ENCODE results near the gene USP44.
A peak's percentile ranks its signal among the peaks of the same experiment; 100 is the strongest.
"Not testable (repeated sequence)": the region's sequence is repeated elsewhere in the genome, so short reads cannot be mapped to it uniquely, and the experiment has no call there.

Gene USP44

GRCh38 chr12:95551305-95551704 lies at the start of gene USP44:
Gene USP44 (minus strand): TSS chr12:95551476. CDS start chr12:95534256, 17,220 bp downstream.
- Mint-ChIP-seq H3K4me3 (peak within 1 kb of the TSS; percentile 1), H3K36me3 (no peaks in the 10 kb centered on the region), H3K9me3 (no peaks in the 10 kb centered on the region), H3K27ac (no peak within 1 kb of the TSS), H3K4me1 (no peaks in the 10 kb centered on the region)
- ATAC-seq (no peak), DNase-seq (ENCODE audit: low spot score in 2 of 2) (no peak)

- Mint-ChIP-seq H3K9me3 (no peaks in the 10 kb centered on the region), H3K4me1 (no peaks in the 10 kb centered on the region), H3K36me3 (no peaks in the 10 kb centered on the region), H3K27ac (no peak overlapping the region), H3K4me3 (no peak overlapping the region)
- DNase-seq (ENCODE audit: low spot score in 2 of 2) (no peak), ATAC-seq (no peak)
These were observed 49.3 kb upstream of the USP44 start for GRCh38 chr12:95600567-95600966.

- DNase-seq (ENCODE audit: low spot score in 2 of 2) = no peak
- Mint-ChIP-seq H3K4me1 (no peaks in the 10 kb centered on the region), H3K27ac (no peak overlapping the region), H3K9me3 (no peaks in the 10 kb centered on the region), H3K36me3 (no peaks in the 10 kb centered on the region), H3K4me3 (no peak overlapping the region)
- no peak for ATAC-seq
These were observed 48.6 kb upstream of the USP44 start for GRCh38 chr12:95599880-95600279.

- no peak overlapping the region for H3K27ac Mint-ChIP-seq
- DNase-seq (ENCODE audit: low spot score in 2 of 2) = no peak
- no peaks in the 10 kb centered on the region for H3K9me3 Mint-ChIP-seq
- ATAC-seq = no peak
- no peaks in the 10 kb centered on the region for H3K4me1 Mint-ChIP-seq
- H3K4me3 Mint-ChIP-seq = no peak overlapping the region
- no peaks in the 10 kb centered on the region for H3K36me3 Mint-ChIP-seq
These were observed 42.9 kb upstream of the USP44 start for GRCh38 chr12:95594136-95594535.

GRCh38 chr12:95593266-95593871 lies 42.1 kb upstream of the USP44 start:
- DNase-seq (ENCODE audit: low spot score in 2 of 2) (no peak), ATAC-seq (no peak)
- Mint-ChIP-seq H3K27ac (no peak overlapping the region), H3K36me3 (no peaks in the 10 kb centered on the region), H3K9me3 (no peaks in the 10 kb centered on the region), H3K4me1 (no peaks in the 10 kb centered on the region), H3K4me3 (no peak overlapping the region)

- Mint-ChIP-seq H3K36me3 (no peaks in the 10 kb centered on the region), H3K4me1 (no peaks in the 10 kb centered on the region), H3K9me3 (no peaks in the 10 kb centered on the region), H3K4me3 (no peak overlapping the region), H3K27ac (no peak overlapping the region)
- ATAC-seq (no peak), DNase-seq (ENCODE audit: low spot score in 2 of 2) (no peak)
These were observed 40.5 kb upstream of the USP44 start for GRCh38 chr12:95591731-95592130.

- DNase-seq (ENCODE audit: low spot score in 2 of 2) = no peak
- Mint-ChIP-seq H3K4me1 (no peaks in the 10 kb centered on the region), H3K4me3 (no peak overlapping the region), H3K36me3 (no peaks in the 10 kb centered on the region), H3K9me3 (no peaks in the 10 kb centered on the region), H3K27ac (no peak overlapping the region)
- no peak for ATAC-seq
These were observed 39.5 kb upstream of the USP44 start for GRCh38 chr12:95590775-95591174.

GRCh38 chr12:95583933-95584332 lies 32.7 kb upstream of the USP44 start:
- Mint-ChIP-seq H3K27ac (no peak overlapping the region), H3K4me3 (no peak overlapping the region), H3K36me3 (no peaks in the 10 kb centered on the region), H3K9me3 (no peaks in the 10 kb centered on the region), H3K4me1 (no peaks in the 10 kb centered on the region)
- DNase-seq (ENCODE audit: low spot score in 2 of 2) = no peak
- no peak for ATAC-seq

- DNase-seq (ENCODE audit: low spot score in 2 of 2) (no peak), ATAC-seq (no peak)
- no peaks in the 10 kb centered on the region for H3K36me3 Mint-ChIP-seq
- no peaks in the 10 kb centered on the region for H3K9me3 Mint-ChIP-seq
- H3K4me3 Mint-ChIP-seq = no peak overlapping the region
- H3K27ac Mint-ChIP-seq = no peak overlapping the region
- H3K4me1 Mint-ChIP-seq = no peaks in the 10 kb centered on the region
These were observed 31.2 kb upstream of the USP44 start for GRCh38 chr12:95582230-95583058.

- H3K4me3 Mint-ChIP-seq = no peak overlapping the region
- H3K27ac Mint-ChIP-seq = no peak overlapping the region
- no peaks in the 10 kb centered on the region for H3K9me3 Mint-ChIP-seq
- no peak for ATAC-seq
- no peaks in the 10 kb centered on the region for H3K36me3 Mint-ChIP-seq
- H3K4me1 Mint-ChIP-seq = peaks cover 6% of the 10 kb centered on the region
- no peak for DNase-seq (ENCODE audit: low spot score in 2 of 2)
These were observed 26.5 kb upstream of the USP44 start for GRCh38 chr12:95577820-95578219.

- no peak overlapping the region for H3K27ac Mint-ChIP-seq
- H3K36me3 Mint-ChIP-seq = no peaks in the 10 kb centered on the region
- H3K4me1 Mint-ChIP-seq = peaks cover 6% of the 10 kb centered on the region
- no peaks in the 10 kb centered on the region for H3K9me3 Mint-ChIP-seq
- DNase-seq (ENCODE audit: low spot score in 2 of 2) (no peak), ATAC-seq (no peak)
- H3K4me3 Mint-ChIP-seq = no peak overlapping the region
These were observed 23.6 kb upstream of the USP44 start for GRCh38 chr12:95574799-95575452.

GRCh38 chr12:95573951-95574576 lies 22.8 kb upstream of the USP44 start:
- no peak for DNase-seq (ENCODE audit: low spot score in 2 of 2)
- no peak for ATAC-seq
- Mint-ChIP-seq H3K27ac (no peak overlapping the region), H3K9me3 (no peaks in the 10 kb centered on the region), H3K4me3 (peak overlapping the region; percentile 7), H3K36me3 (no peaks in the 10 kb centered on the region), H3K4me1 (peaks cover 6% of the 10 kb centered on the region)

GRCh38 chr12:95571369-95571768 lies 20.1 kb upstream of the USP44 start:
- Mint-ChIP-seq H3K36me3 (no peaks in the 10 kb centered on the region), H3K27ac (no peak overlapping the region), H3K4me1 (peaks cover 6% of the 10 kb centered on the region), H3K4me3 (no peak overlapping the region), H3K9me3 (no peaks in the 10 kb centered on the region)
- DNase-seq (ENCODE audit: low spot score in 2 of 2) (no peak), ATAC-seq (no peak)

- not testable (repeated sequence) for H3K9me3 Mint-ChIP-seq; H3K4me1 Mint-ChIP-seq; H3K27ac Mint-ChIP-seq; ATAC-seq; H3K4me3 Mint-ChIP-seq; DNase-seq (ENCODE audit: low spot score in 2 of 2); H3K36me3 Mint-ChIP-seq
These were observed 16.8 kb upstream of the USP44 start for GRCh38 chr12:95568045-95568444.

GRCh38 chr12:95557625-95558024 lies 6.3 kb upstream of the USP44 start:
- Mint-ChIP-seq H3K36me3 (no peaks in the 10 kb centered on the region), H3K27ac (no peak overlapping the region), H3K9me3 (no peaks in the 10 kb centered on the region), H3K4me3 (no peak overlapping the region), H3K4me1 (no peaks in the 10 kb centered on the region)
- ATAC-seq (no peak), DNase-seq (ENCODE audit: low spot score in 2 of 2) (no peak)

Measured in stimulated activated effector memory CD8-positive, alpha-beta T cell treated with anti-CD3 and anti-CD28 coated beads, Interleukin-12 subunit alpha, Interleukin-12 subunit beta, amount 100 ng/mL, for 72 hours (primary cell).